ENCODE measurements around the gene RGR.

- TF ChIP-seq CTCF (IDR thresholded peaks at IDR 0.05), result no peak
- no peak for TF ChIP-seq EZH2phosphoT487 (IDR thresholded peaks at IDR 0.05)
- TF ChIP-seq EZH2 (IDR thresholded peaks at IDR 0.05), result no peak
Observed at GRCh38 chr10:84221916-84222315, 22.9 kb upstream of the RGR start.
